Measurements from ENCODE around the gene HDAC9.

Gene HDAC9

GRCh38 chr7:18526368-18526878 lies 30.9 kb downstream of the HDAC9 start:
- no peak for DNase-seq

- DNase-seq: no peak
These were observed 33.7 kb downstream of the HDAC9 start for GRCh38 chr7:18529239-18529638.

GRCh38 chr7:18530224-18531179 lies 35.0 kb downstream of the HDAC9 start:
- DNase-seq: no peak

GRCh38 chr7:18531539-18531938 lies 36.0 kb downstream of the HDAC9 start:
- no peak for DNase-seq

GRCh38 chr7:18532813-18533212 lies 37.3 kb downstream of the HDAC9 start:
- no peak for DNase-seq

- no peak for DNase-seq
These were observed 38.9 kb downstream of the HDAC9 start for GRCh38 chr7:18534481-18534880.

GRCh38 chr7:18535810-18536415 lies 40.4 kb downstream of the HDAC9 start:
- no peak for DNase-seq

GRCh38 chr7:18536486-18536885 lies 40.9 kb downstream of the HDAC9 start:
- no peak for DNase-seq

GRCh38 chr7:18538554-18539250 lies 43.2 kb downstream of the HDAC9 start:
- no peak for DNase-seq

GRCh38 chr7:18540396-18540795 lies 44.8 kb downstream of the HDAC9 start:
- no peak for DNase-seq

GRCh38 chr7:18541181-18541870 lies 45.8 kb downstream of the HDAC9 start:
- DNase-seq: no peak

GRCh38 chr7:18541871-18542212 lies 46.3 kb downstream of the HDAC9 start:
- no peak for DNase-seq

GRCh38 chr7:18546576-18546975 lies 51.0 kb downstream of the HDAC9 start:
- no peak for DNase-seq

- DNase-seq: no peak
These were observed 52.1 kb downstream of the HDAC9 start for GRCh38 chr7:18547509-18548187.

GRCh38 chr7:18548534-18548933 lies 53.0 kb downstream of the HDAC9 start:
- no peak for DNase-seq

GRCh38 chr7:18550574-18550973 lies 55.0 kb downstream of the HDAC9 start:
- DNase-seq: no peak

- peak; percentile 45 for DNase-seq
These were observed 56.9 kb downstream of the HDAC9 start for GRCh38 chr7:18552316-18552916.

GRCh38 chr7:18552943-18553604 lies 57.5 kb downstream of the HDAC9 start:
- no peak for DNase-seq

- DNase-seq: no peak
These were observed 58.1 kb downstream of the HDAC9 start for GRCh38 chr7:18553605-18554003.

GRCh38 chr7:18555120-18555519 lies 59.6 kb downstream of the HDAC9 start:
- no peak for DNase-seq

GRCh38 chr7:18555968-18556367 lies 60.4 kb downstream of the HDAC9 start:
- no peak for DNase-seq

Data from MV-4-11 (cell line).